Measurements from ENCODE around the gene RNF166.

The RNF166 gene

DNA sequence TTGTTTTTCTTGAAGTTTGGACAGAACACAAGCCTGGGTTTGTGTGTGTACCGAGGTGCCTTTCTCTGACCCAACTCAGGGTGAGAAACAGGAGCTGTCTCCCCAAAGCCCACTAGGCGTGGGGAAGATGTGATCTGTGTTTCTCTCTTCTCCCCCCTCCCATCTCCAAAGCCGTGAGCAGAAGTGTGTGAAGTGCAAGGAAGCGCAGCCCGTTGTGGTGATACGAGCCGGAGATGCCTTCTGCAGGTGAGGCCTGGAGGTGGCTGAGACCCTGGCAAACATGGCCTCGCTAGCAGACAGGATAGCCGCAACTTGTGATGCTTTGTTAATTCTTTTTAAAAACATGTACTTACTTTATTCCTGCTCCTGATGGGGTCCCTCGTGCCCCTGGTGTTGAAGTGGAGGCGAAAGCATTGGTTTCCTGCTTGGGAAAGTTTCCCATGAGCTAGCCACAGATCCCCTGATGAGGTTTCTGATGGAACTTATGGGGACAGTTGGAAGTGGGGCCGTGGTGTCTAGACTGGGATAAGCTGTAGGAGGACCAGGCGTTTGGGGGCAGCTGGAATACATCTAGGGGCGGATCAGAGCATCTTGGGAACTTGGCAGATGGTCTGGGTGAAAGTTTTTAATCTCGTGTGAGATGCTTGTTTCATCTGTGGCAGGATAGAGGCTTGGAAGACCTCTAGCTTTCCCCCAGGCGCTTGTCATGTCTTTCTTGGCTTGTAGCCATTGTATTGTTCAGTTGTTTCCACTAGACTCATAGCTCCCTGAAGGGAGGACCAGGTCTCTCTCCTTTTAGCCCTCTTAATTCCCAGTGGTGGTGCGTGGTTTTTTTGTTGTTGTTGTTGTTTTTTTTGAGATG, 988 bp upstream of the RNF166 start:
- DNase-seq (ENCODE audit: low read depth) = no peak

DNA sequence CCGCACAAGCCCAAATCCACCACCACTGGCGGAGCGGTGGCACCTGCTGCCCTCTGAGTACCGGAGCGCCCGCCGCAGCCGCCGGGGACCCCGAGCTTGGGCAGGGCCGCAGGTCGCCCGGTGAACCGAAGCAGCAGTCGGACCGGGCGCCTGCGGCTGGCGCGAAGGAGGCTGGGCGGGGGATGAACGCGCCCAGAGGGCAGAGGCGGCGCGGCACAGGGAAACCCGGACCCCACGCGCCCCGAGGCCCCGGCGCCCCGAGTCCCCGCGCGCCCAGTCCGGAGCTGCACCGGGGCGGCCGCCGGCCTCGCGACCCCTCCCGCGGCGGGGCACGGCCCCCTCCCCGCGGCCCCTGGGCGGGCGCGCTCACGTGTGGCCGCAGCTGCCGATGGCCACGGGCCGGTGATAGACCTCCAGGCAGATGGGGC, 393 bp downstream of the RNF166 start:
- DNase-seq (ENCODE audit: low read depth) = no peak

DNA sequence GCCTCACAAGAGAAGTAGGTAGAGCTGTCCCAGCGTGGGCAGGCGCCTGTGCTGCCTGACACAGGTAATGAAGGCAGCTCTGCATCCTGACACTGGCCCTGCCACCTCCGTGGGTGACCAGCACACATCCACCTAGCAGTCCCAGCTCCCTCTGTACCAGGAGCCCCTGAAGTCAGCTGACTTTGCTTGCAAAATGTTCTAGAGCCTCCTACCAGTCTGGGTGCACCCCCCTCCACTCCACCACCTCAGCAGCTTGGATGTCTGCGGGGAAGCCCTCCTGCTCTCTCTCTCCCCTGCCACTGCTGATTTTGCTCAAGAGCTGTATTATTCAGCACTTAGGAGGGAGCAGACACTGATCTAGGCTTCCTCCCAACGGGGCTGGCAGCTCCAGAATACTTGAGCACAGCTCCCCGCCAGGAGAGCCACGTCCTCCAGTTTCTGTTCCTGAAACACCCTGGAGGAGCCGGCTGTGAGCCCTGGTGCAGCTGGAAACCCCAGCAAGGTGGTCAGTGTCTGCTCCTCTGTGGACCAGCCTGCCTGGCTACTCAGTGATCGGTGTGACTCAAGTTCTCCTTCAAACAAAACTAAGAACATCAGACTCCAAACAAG, 1.0 kb downstream of the RNF166 start:
- DNase-seq (ENCODE audit: low read depth) = peak; percentile 54

DNA sequence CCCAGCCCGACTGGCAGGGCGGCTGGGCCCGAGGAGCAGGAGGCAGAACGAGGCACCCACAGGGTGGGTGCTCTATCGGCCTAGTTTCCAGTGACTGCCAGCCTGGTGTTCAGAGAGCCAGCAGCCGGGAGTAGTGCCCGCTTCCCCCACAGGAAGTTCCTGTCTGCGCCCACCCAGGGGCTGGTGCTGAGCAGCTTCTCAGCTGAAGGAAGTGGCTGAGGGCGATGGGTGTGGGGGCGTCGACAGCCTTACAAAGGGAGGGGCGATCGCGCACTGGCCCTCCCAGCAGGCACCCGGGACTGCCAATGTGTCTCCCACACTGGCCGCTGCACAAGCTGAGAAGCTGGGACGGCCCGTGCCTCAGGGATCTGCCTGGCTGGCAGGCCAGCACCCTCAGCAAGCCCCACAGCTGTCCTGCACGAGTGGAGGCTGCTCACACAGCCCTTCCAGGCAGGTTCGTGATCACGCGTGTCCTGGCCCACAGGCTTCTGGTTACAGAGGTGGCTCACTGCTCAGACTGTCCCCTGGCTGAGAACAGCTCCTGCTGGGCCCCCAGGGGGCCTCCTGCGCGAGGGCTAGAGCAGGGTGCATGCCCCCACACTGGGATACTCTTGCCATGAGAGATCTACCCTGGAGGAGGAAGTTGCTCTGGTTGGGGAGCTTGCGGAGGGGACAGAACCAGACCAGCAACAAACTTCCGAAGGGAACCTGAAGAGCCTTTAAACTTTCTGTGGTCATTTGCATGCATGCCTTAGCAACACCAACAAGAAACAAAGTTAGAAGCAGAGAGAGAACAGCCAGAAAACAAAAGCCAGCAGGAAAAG, 2.5 kb downstream of the RNF166 start:
- peak; percentile 72 for DNase-seq (ENCODE audit: low read depth)

DNA sequence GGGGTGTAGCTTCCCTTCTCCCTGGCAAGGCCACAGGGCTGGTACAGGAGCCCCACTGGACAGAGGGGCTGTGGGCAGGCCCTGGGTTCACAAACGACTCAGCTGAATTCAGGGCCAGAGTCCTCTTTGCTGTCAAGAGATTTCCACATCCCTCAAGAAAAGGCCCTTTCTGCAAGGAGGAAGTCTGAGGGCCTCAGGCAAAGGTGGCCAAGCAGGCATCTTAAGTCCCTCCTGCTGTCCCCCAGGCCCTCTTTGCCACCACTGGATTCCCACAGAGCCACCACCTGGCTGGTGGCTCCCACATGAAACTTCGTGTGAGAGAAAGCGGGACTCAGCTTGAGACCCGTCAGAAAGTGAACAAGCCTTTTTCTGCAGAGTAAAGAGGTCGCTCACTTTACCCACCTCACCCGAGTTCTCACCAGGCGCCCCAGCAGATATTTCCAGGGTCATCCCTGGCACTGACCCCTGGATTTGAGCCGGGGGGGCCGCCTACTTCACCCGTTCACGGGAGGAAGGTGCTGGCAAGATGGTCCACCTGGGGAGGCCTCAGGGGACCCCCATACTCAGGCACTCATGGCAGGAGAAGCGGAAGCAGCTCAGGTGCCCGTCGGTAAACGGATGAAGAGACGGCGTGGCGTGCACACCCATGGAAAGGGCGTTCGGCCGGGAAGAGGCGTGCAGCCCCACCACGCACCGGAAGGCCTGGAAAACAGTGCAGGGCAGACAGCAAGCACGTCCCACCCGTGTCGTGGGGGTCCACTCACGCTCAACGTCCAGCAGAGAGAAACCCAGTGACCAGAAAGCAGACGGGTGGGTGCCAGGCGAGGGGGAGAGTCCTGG, 3.6 kb downstream of the RNF166 start:
- no peak for DNase-seq (ENCODE audit: low read depth)

DNA sequence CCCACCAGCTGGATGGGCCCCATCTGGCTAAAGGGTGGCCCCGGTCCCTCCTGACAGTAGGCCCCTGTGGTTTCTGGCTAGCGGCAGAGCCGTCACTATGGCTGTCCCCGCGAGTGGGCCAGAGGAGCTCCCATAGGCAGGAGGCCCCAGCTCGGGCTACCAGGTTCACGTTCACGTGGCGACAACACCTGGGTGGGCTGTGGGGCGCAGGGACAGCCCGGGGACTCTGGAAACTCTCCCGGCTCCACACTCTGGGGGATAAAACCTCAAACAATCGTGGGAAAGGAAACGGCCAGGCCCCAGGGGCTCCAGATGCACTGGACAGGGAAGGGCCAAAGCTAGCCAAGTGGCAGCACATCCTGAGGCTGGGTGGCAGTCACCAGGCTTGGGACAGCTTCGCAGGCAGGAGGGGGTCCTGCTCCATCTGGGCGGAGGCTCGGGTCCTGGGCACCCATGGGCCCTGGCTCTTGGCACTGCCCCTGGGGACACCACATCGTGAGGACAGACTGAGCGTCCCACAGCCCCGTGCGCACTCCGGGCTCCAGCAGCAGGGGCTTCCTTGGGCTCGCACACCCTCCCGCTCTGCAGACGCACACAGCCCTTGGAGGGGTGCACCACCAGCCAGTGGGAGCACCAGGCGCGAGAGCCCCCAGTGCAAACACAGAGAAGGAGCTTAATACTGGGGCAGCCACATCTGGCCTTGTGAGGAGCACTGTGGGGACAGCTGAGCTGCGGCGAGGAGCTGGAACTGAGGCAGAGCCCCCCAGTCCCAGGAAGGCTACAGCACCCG, 4.4 kb downstream of the RNF166 start:
- DNase-seq (ENCODE audit: low read depth) = no peak

DNA sequence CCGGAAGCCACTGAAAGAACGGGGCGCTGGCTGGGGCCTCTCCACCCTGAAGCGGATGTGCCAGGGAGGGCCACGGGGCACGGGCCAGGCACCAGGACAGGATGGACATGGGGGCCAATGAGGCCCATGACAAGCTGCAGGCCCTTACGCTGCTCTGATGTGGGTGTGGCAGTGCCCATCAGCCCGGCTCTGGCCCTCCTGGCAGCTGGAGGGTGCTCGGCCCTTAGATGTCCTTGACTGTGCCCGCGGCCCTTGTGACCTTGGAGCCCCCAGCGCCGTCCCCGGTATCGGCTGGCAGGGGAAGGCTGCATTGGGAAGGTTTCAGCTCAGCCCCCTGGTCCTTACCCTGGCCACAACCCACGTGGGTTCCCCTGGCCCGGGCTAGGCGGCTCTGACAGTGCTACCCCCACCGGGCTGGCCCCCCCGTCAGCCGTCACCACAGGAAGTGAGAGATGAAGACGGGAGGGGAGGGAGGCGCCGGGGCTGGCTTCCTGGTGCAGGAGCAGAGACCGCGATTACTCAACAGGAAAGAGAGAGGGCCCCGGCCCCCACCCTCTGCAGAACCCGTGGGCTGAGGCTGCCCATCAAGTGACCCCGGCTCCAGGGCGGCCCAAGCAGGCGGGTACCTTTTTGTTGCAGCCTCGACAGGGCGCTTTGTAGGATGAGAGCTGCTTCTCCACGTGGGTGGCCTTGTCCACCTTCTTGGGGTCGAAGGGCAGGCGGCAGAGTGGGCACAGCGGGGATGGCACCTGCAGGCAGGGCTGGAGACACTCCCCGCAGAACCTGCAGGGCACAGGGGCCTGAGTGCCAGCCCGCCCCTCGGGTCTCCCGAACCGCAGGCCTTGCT, 5.3 kb downstream of the RNF166 start:
- DNase-seq (ENCODE audit: low read depth) = peak; percentile 99

DNA sequence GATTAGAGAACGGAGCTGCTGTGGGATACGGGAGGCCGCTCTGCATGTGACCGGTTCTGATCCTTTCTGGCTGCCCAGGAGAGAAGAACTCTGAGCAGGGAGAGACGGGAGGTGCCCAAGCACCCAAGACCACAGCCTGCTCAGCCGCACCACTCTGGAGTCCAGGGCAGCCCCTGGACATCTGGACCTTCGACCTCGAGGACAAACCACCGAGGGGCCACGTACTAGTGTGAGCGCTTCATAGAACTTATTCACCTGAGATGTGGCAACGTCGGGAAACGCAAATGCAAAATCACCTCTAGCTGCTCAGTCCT, 5.9 kb downstream of the RNF166 start:
- no peak for DNase-seq (ENCODE audit: low read depth)

DNA sequence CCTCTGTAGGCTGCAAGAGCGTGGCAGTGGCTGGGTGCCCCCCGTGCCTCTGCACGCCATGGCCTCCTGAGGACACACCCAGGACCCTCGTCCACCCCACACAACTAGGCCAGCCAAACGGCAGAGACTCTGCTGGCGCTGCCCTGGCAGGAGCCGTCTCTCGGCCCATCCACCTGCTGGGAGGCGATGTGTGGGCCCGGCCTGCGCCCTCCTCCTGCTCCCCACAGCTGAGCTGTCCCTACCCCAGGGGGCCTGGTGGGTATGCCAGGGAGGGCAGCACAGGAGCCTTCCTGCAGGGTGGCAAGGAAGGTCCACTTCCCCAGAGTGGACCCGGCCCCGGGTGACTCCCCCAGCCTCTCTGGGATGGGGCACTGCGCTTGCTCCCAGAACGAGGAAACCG, 7.0 kb downstream of the RNF166 start:
- no peak for DNase-seq (ENCODE audit: low read depth)

DNA sequence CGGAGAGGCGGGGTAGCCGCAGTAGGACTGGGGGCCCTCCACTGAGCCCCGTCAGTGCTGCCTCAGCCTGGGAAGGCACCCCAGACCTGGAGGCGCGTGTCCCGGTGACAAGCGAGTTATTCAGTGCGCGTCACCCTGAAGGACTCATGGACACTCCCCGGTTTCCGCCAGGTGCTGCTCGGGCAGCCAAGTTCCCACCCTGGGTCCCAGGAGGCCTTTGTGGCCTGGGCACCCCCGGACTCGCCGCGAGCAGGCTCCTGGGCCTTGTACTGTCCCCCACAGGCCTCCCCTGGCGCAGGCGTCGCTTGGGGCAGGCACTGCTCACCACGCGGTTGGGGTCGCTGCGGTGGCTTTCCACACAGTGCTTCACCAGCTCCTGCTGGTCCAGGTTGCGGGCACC, 7.6 kb downstream of the RNF166 start:
- DNase-seq (ENCODE audit: low read depth) = no peak

DNA sequence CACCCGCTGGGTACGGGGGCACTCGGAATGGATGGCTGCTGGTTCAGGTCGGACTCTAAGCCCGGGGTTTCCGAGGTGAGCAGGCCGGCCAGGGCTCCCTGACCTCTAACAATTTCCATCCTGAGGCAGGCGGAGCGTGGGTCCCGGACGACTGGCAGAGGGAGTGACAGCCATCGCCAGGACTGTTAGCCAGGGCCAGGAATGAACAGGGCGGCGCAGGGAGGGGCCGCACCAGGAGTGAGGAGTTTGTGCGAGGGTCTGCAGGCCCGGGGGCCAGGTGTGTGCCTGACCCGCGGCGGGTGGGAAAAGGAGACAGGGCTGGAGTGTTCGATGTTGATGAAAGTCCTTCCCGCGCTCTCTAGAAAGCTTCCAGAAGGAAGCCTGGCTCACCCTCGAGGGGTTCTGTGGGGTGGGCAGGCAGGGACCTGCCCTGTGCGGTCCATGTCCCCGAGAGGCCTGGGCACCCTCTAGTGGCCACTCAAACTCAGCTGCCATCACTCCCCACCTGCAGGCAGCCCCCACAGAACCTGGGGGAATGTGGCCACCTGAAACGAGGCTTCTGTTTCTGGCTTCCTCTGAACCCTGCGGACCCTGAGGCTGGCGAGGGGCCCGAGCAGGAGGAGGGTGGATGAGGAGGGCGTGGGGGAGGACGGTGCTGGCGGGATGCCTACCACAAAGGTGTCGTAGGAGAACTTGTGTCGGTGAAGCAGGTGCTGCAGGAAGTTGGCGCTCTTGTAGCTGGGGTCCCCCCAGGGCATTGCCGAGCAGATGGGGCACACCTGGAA, 8.2 kb downstream of the RNF166 start:
- no peak for DNase-seq (ENCODE audit: low read depth)

DNA sequence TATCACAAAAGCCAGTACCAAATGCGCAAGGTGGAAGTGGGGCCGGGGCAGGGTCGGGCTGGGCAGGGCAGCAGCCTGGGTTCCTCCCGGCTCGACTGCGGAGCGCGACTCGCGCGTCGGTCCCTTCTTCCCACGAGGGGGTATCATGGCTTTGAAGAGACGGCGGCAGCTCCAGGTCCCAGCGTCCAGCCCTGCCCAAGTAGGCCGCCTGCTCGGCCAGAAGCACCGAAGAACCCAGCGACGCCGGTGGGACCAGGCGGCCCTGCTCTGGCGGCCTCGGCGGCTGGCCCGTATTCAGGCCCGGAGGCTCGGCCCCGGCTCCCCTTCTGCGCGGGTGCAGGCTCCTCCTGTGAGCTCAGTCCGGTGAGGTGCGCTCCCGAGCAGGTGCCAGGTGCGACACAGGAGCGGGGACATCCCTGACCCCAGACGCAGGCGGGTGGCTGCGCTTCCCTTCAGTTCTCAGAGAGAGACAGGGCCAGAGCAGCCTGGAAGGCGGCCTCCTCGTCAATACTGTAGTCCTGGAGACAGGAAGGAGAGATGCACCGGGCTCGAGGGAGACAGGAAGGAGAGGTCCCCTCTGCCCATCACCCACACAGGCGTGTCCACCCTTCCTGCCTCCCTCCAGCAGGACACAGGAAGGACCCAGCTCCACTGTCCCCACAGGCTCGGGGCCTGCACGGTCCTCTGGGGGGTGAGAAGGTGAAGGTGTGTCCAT, 8.9 kb downstream of the RNF166 start:
- no peak for DNase-seq (ENCODE audit: low read depth)

DNA sequence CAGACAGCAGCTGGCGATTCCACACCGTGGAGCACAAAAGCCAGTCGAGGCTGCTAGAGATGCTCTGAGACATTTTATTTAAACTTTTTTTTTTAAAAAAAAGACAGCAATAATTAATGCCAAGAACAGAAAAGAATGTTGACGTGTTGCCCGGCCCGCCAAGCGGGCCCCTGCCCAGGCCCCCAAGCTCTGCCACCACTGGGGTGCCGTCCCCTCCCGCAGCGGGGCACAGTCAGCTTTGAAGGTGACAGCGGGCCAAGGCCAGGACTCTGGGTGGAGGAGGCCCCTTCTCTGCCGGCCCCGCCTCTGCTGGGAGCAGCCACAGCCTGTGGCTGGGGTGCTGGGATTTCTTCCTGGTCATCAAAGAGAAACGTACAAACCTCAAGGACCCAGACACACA, 9.8 kb downstream of the RNF166 start:
- no peak for DNase-seq (ENCODE audit: low read depth)

DNA sequence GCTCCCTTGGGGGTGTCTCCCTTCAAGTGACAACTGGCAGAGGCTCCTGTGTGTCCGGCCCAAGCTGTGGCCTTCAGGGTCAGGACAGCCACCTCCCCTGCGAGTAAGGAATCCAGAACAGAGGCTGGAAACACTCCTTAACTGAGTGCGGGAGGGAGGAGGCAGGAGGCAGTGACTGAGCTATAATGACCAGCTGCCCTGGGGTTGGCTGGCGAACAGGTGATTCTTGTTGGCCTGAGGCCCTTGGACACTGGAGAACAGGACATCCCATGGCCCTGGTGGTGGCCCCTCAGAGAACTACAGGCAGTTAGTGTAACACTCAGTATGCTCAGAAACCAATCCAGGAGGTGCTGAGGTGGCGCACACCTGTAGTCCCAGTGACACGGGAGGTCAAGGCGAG, 10.5 kb downstream of the RNF166 start:
- no peak for DNase-seq (ENCODE audit: low read depth)

DNA sequence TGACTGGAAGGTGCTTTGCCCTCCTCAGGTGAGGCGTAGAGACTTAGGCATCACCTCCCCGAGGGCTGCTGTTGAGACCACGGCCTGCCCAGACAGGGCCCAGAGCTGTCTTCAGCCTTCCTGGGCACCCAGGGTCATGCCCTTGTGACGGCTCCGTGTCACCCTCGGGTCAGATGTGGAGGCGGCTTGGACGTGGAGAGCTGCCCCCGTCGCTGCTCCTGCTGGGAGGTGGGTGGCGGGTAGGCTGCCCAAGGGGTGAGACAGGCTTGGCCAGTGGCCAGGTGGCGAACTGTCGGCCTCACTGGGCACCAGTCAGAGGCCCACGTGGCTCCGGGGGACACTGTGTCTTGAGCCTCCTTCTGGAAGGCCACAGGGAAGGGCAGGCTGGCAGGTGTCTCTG, 11.0 kb downstream of the RNF166 start:
- DNase-seq (ENCODE audit: low read depth) = no peak

DNA sequence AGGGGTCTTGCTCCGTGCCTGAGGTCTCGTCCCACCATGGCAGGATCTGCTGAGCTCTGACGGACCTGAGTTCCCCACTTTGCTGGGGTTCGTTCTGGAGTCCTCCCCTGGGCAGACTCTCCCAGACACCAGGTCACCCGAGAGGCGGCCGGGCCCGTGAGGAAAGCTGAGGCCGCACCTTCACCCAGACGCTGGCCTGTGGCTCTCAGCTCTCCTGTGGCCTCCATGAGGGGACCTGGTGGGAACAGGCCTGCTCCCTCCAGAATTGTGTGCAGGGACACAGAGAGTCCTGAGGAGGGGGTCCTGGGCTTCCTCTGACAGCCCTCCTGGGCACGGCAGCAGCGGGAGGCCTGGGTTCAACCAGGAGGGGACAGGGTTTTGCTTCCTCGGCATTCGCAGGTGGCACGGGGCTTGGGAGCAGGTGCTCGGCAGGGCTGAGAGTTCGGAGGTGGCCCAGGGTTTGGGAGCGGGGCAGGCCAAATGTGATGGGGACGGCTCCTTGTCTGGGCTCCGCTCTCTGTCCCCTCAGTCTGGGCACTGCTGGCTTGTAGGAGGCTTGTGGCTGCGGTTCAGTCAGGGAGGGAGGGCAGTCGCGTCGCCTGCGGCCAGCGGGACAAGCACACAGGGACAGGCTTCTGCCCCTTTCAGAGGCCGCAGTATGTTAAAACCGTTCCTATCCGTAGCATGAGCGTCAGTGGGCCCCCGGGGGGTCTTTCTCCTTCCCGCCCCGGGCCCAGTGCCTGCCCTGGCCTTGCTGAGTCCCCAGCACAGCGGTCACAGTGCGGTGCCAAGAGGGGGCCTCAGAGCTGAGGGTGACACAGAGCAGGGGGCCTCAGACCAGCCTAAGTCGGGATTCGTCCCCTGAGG, 11.8 kb downstream of the RNF166 start:
- DNase-seq (ENCODE audit: low read depth) = no peak

DNA sequence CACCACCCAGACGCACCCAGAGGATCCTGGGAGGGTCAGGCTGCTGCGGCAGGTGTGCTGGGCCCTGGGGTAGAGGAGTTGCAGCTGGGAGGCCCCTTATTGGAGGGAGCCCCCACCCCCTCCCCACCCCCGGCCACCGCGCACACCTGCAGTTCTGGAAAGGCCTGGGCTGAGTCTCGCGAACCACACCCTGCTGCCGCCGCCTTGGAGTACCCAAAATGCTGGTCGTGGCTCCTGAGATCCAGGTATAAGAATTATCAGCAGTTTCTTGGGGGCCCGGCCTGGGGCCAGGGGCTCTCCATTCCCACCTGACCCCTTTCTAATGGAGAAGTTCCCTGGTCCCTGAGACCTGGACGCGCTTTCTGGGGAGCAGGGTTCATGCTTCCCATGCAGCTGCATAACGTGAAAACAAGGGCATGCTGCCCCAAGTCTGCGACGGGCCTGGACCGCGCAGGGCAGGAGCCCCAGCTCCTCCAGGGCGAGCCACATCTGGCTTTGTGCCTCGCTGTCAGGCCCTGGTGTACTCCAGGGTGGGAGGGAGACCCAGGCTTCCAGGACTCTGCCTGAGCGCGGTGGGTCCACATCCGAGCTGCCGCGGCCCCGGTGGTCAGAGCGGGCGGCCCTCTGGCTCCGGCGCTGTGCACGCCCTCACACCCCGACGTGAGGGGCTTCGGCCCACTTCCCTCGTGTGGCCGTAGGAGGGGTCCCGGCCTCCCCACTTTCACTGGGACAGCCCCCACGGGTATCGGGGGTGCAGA, 12.6 kb downstream of the RNF166 start:
- no peak for DNase-seq (ENCODE audit: low read depth)

Data from T-helper 22 cell (primary cell).